ENCODE data around the gene GNAS.

DNA sequence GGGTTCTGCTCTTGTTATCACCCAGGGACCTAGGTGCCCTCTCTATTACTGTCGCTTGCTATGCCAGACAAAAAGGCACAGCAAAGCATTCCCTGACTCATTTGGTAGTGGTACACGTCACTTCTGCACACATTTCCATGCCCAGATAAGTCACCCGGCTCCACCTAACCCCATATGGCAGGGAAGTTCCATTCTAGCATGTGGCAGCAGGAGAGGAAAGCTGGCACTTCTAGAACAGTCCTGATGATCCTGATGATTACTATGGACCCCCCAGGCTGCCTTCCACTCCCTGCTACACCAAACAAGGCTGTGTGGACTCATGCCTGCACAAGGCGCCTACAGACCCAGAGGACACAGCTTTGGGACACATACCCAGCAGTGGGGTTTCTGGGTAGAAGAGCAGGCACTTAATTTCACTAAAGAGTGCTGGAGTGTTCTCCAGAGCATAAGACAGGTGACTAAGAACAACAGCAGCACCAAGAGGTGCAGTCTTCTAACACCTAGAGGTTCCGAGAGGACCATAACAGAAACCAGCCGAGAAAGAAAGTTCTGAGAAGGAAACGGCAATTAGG, 75.1 kb downstream of the GNAS start:
- TF ChIP-seq, protein P1, sequence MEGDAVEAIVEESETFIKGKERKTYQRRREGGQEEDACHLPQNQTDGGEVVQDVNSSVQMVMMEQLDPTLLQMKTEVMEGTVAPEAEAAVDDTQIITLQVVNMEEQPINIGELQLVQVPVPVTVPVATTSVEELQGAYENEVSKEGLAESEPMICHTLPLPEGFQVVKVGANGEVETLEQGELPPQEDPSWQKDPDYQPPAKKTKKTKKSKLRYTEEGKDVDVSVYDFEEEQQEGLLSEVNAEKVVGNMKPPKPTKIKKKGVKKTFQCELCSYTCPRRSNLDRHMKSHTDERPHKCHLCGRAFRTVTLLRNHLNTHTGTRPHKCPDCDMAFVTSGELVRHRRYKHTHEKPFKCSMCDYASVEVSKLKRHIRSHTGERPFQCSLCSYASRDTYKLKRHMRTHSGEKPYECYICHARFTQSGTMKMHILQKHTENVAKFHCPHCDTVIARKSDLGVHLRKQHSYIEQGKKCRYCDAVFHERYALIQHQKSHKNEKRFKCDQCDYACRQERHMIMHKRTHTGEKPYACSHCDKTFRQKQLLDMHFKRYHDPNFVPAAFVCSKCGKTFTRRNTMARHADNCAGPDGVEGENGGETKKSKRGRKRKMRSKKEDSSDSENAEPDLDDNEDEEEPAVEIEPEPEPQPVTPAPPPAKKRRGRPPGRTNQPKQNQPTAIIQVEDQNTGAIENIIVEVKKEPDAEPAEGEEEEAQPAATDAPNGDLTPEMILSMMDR (IDR thresholded peaks at IDR 0.05 in 8 of 11, conservative IDR thresholded peaks at IDR 0.05 in 3 of 11), result no peak
- TF ChIP-seq POLR2A (IDR thresholded peaks at IDR 0.05) (no peak), POLR2AphosphoS5 (IDR thresholded peaks at IDR 0.05) (no peak)
